Right atrium auricular region (tissue), 2 donors: ENCODE data around the gene SAG. TPM values are rescaled to one million over a fixed set of nuclear protein-coding genes. Genes with fewer than 3 reads are reported as not detected.

Experiments used
- DNase-seq: peaks from one replicate; pipeline ENCODE4 v3.0.0-alpha.2; 2019; ENCODE audit warnings: low spot score
- H3K27ac ChIP-seq, 2 donors: fragments of 200-600 bp; sonication (generic); 1 replicate in 1 of 2; 2 replicates in 1 of 2; pipeline ENCODE4 v1.5.1; 2016 to 2019
- H3K27me3 ChIP-seq, 2 donors: fragments of 200-600 bp; sonication (generic); one replicate each; pipeline versions ENCODE4 v1.5.1 to v1.6.0; 2017 to 2019
- H3K36me3 ChIP-seq: fragments of 200-600 bp; sonication (generic); one replicate; pipeline ENCODE4 v1.5.1; 2016
- H3K4me1 ChIP-seq, 2 donors: fragments of 200-600 bp; sonication (generic); one replicate each; pipeline versions ENCODE4 v1.5.1 to v1.6.0; 2017 to 2019
- H3K4me3 ChIP-seq, 2 donors: fragments of 200-600 bp; sonication (generic); 1 replicate in 1 of 2; 2 replicates in 1 of 2; pipeline ENCODE4 v1.5.1; 2017 to 2019; ENCODE audit warnings: mild to moderate bottlenecking in 1 of 2, moderate library complexity in 1 of 2
- H3K9me3 ChIP-seq, 2 donors: fragments of 200-600 bp; sonication (generic); one replicate each; pipeline ENCODE4 v1.5.1; 2019
- total RNA-seq, 2 donors: library from RNA; depleted of rRNA; stranded (reverse); fragments of >200 nt; gene quantifications; one replicate each; pipeline ENCODE4 v1.1.0, GENCODE V29; 2016
- TF ChIP-seq, protein P1 (sequence below), 2 donors: fragments of 200-600 bp; sonication (generic); IDR thresholded peaks; one replicate each; pipeline ENCODE4 v1.5.1; 2019; ENCODE audit warnings: antibody characterized with exemption in 2 of 2

Gene SAG
- total RNA-seq, 2 donors from 2014 or later = 2.9 TPM; not detected in 1

DNA sequence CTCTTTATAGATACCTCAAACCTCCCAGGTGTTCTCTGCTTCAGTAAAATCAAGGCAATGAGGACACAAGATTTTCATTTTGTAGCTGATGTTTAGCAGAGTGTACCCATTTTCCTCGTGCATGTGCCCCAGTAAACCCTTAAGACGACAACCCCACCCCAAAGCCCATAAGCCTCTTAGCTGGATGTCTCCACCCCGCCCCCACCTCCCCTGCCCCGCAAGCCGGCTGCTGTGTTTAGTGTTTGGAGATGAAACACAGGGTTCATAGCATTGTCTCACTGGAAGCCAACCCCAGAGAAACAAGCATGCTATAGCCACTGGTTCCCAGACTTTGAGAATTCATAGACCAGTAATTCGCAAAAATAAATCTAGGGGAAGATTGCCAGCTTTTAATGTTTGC is 5.8 kb upstream of the SAG start:
- DNase-seq = no peak
- Histone ChIP-seq H3K4me3 (no peak overlapping the region), H3K9me3 (no peaks in the 10 kb centered on the region), H3K27me3 (no peaks in the 10 kb centered on the region), H3K27ac (no peak overlapping the region), H3K36me3 (no peaks in the 10 kb centered on the region), H3K4me1 (no peaks in the 10 kb centered on the region)
- TF ChIP-seq, protein P1, sequence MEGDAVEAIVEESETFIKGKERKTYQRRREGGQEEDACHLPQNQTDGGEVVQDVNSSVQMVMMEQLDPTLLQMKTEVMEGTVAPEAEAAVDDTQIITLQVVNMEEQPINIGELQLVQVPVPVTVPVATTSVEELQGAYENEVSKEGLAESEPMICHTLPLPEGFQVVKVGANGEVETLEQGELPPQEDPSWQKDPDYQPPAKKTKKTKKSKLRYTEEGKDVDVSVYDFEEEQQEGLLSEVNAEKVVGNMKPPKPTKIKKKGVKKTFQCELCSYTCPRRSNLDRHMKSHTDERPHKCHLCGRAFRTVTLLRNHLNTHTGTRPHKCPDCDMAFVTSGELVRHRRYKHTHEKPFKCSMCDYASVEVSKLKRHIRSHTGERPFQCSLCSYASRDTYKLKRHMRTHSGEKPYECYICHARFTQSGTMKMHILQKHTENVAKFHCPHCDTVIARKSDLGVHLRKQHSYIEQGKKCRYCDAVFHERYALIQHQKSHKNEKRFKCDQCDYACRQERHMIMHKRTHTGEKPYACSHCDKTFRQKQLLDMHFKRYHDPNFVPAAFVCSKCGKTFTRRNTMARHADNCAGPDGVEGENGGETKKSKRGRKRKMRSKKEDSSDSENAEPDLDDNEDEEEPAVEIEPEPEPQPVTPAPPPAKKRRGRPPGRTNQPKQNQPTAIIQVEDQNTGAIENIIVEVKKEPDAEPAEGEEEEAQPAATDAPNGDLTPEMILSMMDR (IDR thresholded peaks at IDR 0.05) = no peak

DNA sequence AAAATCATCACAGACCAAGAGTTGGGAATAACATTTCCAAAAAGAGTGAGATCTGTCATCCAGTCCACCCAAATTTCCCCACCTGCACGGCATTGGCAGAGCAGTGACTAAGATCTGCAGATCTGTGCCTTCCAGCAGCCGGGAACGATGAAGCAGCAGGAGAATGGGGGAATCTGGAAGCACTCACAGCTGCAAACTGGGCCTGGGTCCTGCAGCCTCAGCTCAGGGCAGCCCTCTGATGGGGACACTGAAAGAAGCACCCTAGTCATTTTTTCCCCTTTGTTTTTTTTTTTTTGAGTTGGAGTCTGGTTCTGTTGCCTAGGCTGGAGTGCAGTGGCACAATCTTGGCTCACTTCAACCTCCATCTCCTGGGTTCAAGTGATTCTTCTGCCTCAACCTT is 4.4 kb upstream of the SAG start:
- no peak for DNase-seq
- TF ChIP-seq, protein P1 (IDR thresholded peaks at IDR 0.05) = no peak
- Histone ChIP-seq H3K4me1 (no peaks in the 10 kb centered on the region), H3K27ac (no peak overlapping the region), H3K27me3 (no peaks in the 10 kb centered on the region), H3K4me3 (no peak overlapping the region), H3K36me3 (no peaks in the 10 kb centered on the region), H3K9me3 (no peaks in the 10 kb centered on the region)

DNA sequence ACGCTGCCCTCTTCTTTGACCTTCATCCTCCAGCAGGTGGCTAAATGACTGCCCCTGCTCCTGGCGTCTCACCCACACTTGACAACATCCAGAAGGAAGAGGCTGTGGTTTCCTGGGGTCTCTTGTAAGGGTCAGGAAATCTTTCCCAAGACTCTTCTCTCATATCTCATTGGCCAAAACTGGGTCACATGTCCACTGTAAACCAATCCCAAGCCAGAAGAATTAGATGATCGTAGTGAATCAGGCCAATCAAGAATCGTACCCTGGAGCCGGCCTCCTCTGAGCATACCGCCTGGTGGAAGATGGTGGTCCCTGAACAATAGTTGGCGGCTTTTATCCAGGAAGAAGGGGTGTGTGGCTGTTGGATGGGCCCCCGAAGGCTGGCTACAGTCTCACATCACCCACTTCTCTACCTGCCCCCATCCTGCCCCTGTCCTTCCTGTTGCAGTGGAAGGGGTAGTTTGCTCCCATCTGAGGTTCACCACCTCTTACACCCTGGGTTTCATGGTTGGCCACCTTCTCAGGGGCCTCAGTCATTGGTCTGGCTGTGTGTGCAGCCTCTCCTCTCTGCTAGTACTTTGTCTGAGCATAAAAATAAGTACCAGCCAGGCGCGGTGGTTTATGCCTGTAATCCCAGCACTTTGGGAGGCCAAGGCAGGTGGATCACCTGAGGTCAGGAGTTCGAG is 3.8 kb downstream of the SAG start:
- no peaks in the 10 kb centered on the region for H3K9me3 ChIP-seq
- TF ChIP-seq, protein P1 (IDR thresholded peaks at IDR 0.05) = no peak
- no peak for DNase-seq
- H3K36me3 ChIP-seq = no peaks in the 10 kb centered on the region
- H3K4me1 ChIP-seq = no peaks in the 10 kb centered on the region
- H3K27me3 ChIP-seq = no peaks in the 10 kb centered on the region
- no peak overlapping the region for H3K27ac ChIP-seq
- no peak overlapping the region for H3K4me3 ChIP-seq

DNA sequence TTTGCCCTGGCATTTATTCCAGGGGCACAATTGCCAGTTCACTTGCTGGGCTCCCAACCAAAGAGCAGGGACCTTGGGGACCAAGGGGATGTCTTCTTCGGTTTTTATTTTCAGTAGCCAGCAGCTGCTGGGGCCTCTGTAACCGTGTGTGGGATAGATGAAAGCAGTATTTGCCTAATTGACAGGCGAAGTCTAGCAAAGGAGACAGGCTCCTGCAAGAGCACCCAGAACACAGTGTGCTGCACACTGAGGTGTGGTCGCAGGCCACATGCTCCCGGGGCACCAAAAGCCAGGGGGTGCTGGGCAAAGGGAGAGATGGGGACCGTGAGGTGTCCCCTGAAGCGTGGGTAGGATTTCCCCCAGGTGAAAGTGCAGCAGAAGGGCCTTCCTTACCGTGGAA is 5.3 kb downstream of the SAG start:
- Histone ChIP-seq H3K27me3 (no peaks in the 10 kb centered on the region), H3K36me3 (no peaks in the 10 kb centered on the region), H3K4me1 (no peaks in the 10 kb centered on the region), H3K27ac (no peak overlapping the region), H3K9me3 (no peaks in the 10 kb centered on the region), H3K4me3 (no peak overlapping the region)
- TF ChIP-seq, protein P1 (IDR thresholded peaks at IDR 0.05) = no peak
- no peak for DNase-seq

DNA sequence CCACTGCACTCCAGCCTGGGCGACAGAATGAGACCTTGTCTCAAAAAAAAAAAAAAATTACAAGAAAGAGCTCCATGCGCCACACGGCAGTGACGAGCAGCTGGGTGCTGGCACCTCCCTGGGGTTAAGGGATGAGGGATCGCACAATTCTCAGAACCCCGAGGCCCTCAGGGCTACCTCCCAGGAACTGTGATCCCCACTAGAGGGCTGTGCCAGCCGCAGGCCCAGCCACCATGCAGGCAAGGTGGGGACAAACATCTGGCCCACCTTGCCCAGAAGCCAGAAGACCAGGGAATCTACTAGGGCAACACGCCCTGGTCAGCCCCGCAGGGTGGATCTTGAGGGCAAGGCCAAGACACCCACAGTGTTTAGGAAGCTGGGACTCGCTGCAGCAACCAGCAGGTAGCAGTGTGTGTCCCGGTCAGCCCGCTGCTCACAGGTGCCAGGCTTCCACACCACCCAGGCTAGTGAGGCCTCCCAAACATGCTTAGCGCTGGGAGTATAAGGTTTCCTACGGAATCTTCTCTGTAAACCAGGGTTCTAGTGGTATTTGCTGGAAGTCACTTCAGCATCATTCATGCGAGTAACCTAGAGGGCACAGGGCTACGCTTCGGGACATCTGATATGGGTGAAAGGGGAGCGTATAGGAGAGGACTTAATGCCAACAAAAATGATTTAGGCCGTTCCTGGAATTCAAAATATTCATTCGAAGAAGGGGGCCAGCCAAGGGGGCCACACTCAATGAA is 6.7 kb downstream of the SAG start:
- Histone ChIP-seq H3K9me3 (no peaks in the 10 kb centered on the region), H3K4me1 (no peaks in the 10 kb centered on the region), H3K4me3 (no peak overlapping the region), H3K27me3 (no peaks in the 10 kb centered on the region), H3K27ac (no peak overlapping the region), H3K36me3 (no peaks in the 10 kb centered on the region)
- DNase-seq = no peak
- TF ChIP-seq, protein P1 (IDR thresholded peaks at IDR 0.05) = no peak
